HEK293T (cell line): ENCODE measurements around the gene TMEM51.

ENCODE experiments used
- BHLHE40 ChIP-seq: fragments of 450-650 bp; IDR thresholded peaks from 2 replicates; pipeline ENCODE4 v1.6.1; 2016; ENCODE audit warnings: mild to moderate bottlenecking, moderate library complexity, borderline replicate concordance
- ELF4 ChIP-seq: fragments of 450-650 bp; IDR thresholded peaks from 2 replicates; pipeline ENCODE4 v1.6.1; 2017; ENCODE audit warnings: antibody characterized with exemption
- FOXA1 ChIP-seq: fragments of 450-650 bp; IDR thresholded peaks from 2 replicates; pipeline ENCODE4 v1.6.1; 2016; ENCODE audit warnings: mild to moderate bottlenecking
- FOXK2 ChIP-seq: fragments of 450-650 bp; IDR thresholded peaks from 2 replicates; pipeline ENCODE4 v1.6.1; 2016; ENCODE audit warnings: mild to moderate bottlenecking
- FOXM1 ChIP-seq: fragments of 450-650 bp; IDR thresholded peaks from 2 replicates; pipeline ENCODE4 v1.6.1; 2017; ENCODE audit warnings: mild to moderate bottlenecking, borderline replicate concordance
- HDGF ChIP-seq: fragments of 450-650 bp; IDR thresholded peaks from 2 replicates; pipeline ENCODE4 v1.6.1; 2017; ENCODE audit warnings: antibody characterized with exemption, borderline replicate concordance
- NFRKB ChIP-seq: fragments of 450-650 bp; IDR thresholded peaks from 2 replicates; pipeline ENCODE4 v1.6.1; 2016; ENCODE audit warnings: mild to moderate bottlenecking, moderate library complexity
- TARDBP ChIP-seq: fragments of 450-650 bp; IDR thresholded peaks from 2 replicates; pipeline ENCODE4 v1.6.1; 2016

DNA sequence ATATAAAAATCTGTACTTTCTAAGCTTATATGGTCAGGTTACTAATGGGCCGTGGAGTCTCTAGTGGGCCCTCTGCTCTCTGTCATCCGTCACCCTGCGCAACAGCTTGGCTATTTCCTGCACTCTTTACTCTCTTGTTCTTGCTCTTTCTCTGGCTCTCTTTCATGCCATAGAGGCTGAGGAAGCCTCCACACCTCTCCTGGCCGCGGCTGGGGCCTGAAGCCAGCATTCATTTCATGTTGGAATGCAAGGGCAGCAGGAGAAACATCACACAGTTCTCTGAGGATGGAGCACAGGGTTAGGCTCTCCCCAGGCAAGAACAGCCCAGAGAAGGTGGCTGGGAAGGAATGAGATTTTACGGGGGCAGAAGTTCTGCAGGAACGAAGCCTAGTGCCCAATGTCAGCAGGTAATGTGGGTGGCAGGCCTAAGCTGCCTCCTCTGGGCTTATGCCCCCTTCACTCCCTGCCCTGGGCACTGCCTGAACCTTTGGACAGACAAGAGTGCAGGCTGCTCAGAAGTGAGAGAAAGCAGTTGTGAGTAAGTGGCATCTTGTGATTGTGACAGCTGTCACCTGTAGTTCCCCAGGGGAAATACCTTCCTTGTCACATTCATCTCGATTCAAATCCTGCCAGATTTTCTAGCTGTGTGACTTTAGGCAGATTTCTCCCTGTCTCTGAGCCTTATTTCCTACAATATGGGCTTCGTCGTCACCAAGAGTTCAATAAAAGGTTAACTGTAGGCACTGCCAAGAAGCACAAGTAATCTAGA, 89.9 kb downstream of the TMEM51 start:
- TF ChIP-seq NFRKB (no peak), ELF4 (no peak), FOXM1 (no peak), HDGF (no peak), BHLHE40 (no peak), FOXA1 (no peak), TARDBP (no peak), FOXK2 (no peak)
